ENCODE data around the gene GPRASP1.

DNA sequence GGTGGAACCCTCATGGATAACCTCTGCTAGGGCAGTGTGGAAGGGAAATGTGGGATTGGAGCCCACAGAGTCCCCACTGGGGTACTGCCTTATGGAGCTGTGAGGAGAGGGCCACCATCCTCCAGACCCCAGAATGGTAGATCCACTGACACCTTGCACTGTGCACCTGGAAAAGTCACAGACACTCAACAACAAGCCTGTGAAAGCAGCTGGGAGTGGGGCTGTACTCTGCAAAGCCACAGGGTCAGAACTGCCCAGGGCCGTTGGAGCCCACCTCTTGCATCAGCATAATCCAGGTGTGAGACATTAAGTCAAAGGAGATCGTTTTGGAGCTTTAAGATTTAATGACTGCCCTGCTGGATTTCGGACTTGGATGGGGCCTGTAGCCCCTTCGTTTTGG is 40.4 kb upstream of the GPRASP1 start:
- no peak for TF ChIP-seq TAF1 (IDR thresholded peaks at IDR 0.05; ENCODE audit: borderline replicate concordance, insufficient read depth, low read length)
- TF ChIP-seq, protein P1, sequence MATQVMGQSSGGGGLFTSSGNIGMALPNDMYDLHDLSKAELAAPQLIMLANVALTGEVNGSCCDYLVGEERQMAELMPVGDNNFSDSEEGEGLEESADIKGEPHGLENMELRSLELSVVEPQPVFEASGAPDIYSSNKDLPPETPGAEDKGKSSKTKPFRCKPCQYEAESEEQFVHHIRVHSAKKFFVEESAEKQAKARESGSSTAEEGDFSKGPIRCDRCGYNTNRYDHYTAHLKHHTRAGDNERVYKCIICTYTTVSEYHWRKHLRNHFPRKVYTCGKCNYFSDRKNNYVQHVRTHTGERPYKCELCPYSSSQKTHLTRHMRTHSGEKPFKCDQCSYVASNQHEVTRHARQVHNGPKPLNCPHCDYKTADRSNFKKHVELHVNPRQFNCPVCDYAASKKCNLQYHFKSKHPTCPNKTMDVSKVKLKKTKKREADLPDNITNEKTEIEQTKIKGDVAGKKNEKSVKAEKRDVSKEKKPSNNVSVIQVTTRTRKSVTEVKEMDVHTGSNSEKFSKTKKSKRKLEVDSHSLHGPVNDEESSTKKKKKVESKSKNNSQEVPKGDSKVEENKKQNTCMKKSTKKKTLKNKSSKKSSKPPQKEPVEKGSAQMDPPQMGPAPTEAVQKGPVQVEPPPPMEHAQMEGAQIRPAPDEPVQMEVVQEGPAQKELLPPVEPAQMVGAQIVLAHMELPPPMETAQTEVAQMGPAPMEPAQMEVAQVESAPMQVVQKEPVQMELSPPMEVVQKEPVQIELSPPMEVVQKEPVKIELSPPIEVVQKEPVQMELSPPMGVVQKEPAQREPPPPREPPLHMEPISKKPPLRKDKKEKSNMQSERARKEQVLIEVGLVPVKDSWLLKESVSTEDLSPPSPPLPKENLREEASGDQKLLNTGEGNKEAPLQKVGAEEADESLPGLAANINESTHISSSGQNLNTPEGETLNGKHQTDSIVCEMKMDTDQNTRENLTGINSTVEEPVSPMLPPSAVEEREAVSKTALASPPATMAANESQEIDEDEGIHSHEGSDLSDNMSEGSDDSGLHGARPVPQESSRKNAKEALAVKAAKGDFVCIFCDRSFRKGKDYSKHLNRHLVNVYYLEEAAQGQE (IDR thresholded peaks at IDR 0.05; ENCODE audit: insufficient read depth in 1 of 2, low read depth in 2 of 2, low read length in 2 of 2): no peak
